OCI-M1 (cell line): Measurements from ENCODE around the gene LGALS8.
"Not testable (repeated sequence)": the region's sequence is repeated elsewhere in the genome, so short reads cannot be mapped to it uniquely, and the experiment has no call there.

Experiments used
- DNase-seq: peaks from one replicate; lab custom pipeline; 2025; lab: John Stamatoyannopoulos, UW

LGALS8 gene

GRCh38 chr1:236541710-236542109 is 17.9 kb downstream of the LGALS8 start:
- DNase-seq = no peak

GRCh38 chr1:236543065-236543669 is 19.4 kb downstream of the LGALS8 start:
- DNase-seq = no peak

GRCh38 chr1:236545621-236546169 is 21.9 kb downstream of the LGALS8 start:
- no peak for DNase-seq

GRCh38 chr1:236548452-236548851 is 24.7 kb downstream of the LGALS8 start:
- DNase-seq = no peak

- peak; percentile 41 for DNase-seq
Measured at GRCh38 chr1:236550961-236551851, 27.4 kb downstream of the LGALS8 start.

- no peak for DNase-seq
Measured at GRCh38 chr1:236552096-236552495, 28.3 kb downstream of the LGALS8 start.

GRCh38 chr1:236552901-236553300 is 29.1 kb downstream of the LGALS8 start:
- DNase-seq = no peak

- no peak for DNase-seq
Measured at GRCh38 chr1:236553370-236553769, 29.6 kb downstream of the LGALS8 start.

- DNase-seq = no peak
Measured at GRCh38 chr1:236556606-236557005, 32.8 kb downstream of the LGALS8 start.

GRCh38 chr1:236558081-236558480 is 34.3 kb downstream of the LGALS8 start:
- DNase-seq = no peak

GRCh38 chr1:236558846-236559245 is 35.1 kb downstream of the LGALS8 start:
- no peak for DNase-seq

GRCh38 chr1:236560213-236560771 is 36.5 kb downstream of the LGALS8 start:
- DNase-seq = no peak

GRCh38 chr1:236561976-236562375 is 38.2 kb downstream of the LGALS8 start:
- no peak for DNase-seq

- DNase-seq = no peak
Measured at GRCh38 chr1:236565530-236565929, 41.7 kb downstream of the LGALS8 start.

GRCh38 chr1:236568285-236568894 is 44.6 kb downstream of the LGALS8 start:
- peak; percentile 86 for DNase-seq

- DNase-seq = no peak
Measured at GRCh38 chr1:236575523-236575922, 51.7 kb downstream of the LGALS8 start.

- no peak for DNase-seq
Measured at GRCh38 chr1:236576004-236576403, 52.2 kb downstream of the LGALS8 start.

- DNase-seq = not testable (repeated sequence)
Measured at GRCh38 chr1:236577041-236577440, 53.3 kb downstream of the LGALS8 start.

- no peak for DNase-seq
Measured at GRCh38 chr1:236578661-236579060, 54.9 kb downstream of the LGALS8 start.

GRCh38 chr1:236580404-236580803 is 56.6 kb downstream of the LGALS8 start:
- not testable (repeated sequence) for DNase-seq

GRCh38 chr1:236581528-236581927 is 57.7 kb downstream of the LGALS8 start:
- DNase-seq = no peak

GRCh38 chr1:236589531-236589930 is 65.7 kb downstream of the LGALS8 start:
- no peak for DNase-seq
